Naive B cell (primary cell): ENCODE data around the gene CTDSPL. TPM values are rescaled to one million over a fixed set of nuclear protein-coding genes. Genes with fewer than 3 reads are reported as not detected.

Experiments
- ATAC-seq, 2 donors: fragments of 150-1000 bp; cut with Tn5 transposase; 2 replicates each; pipeline ENCODE4 v1.10.0; 2021; ENCODE audit warnings: low read depth in 2 of 2, mild to moderate bottlenecking in 2 of 2, moderate library complexity in 2 of 2
- DNase-seq: peaks from one replicate; pipeline ENCODE4 v3.0.0; 2022
- H3K27ac Mint-ChIP-seq, 6 donors: one replicate each; pipeline ENCODE4 v1.8.0; 2020 to 2022; ENCODE audit warnings: mild to moderate bottlenecking in 6 of 6, mixed read lengths in 6 of 6, moderate library complexity in 5 of 6, inconsistent platforms in 2 of 6
- H3K27me3 Mint-ChIP-seq, 3 donors: one replicate each; pipeline ENCODE4 v1.8.0; 2021 to 2022; ENCODE audit warnings: mixed read lengths in 3 of 3, mild to moderate bottlenecking in 1 of 3
- H3K36me3 Mint-ChIP-seq, 2 donors: one replicate each; pipeline ENCODE4 v1.8.0; 2020 to 2022; ENCODE audit warnings: mixed read lengths in 2 of 2, inconsistent platforms in 1 of 2, mild to moderate bottlenecking in 1 of 2
- H3K4me1 Mint-ChIP-seq, 3 donors: one replicate each; pipeline ENCODE4 v1.8.0; 2020 to 2022; ENCODE audit warnings: mixed read lengths in 3 of 3, inconsistent platforms in 1 of 3, mild to moderate bottlenecking in 1 of 3, moderate library complexity in 1 of 3
- H3K4me3 Mint-ChIP-seq, 8 donors: one replicate each; pipeline ENCODE4 v1.8.0; 2020 to 2022; ENCODE audit warnings: mild to moderate bottlenecking in 8 of 8, mixed read lengths in 8 of 8, moderate library complexity in 8 of 8, inconsistent platforms in 2 of 8
- H3K9me3 Mint-ChIP-seq, 7 donors: one replicate each; pipeline ENCODE4 v1.8.0; 2020 to 2022; ENCODE audit warnings: mixed read lengths in 7 of 7, mild to moderate bottlenecking in 5 of 7, inconsistent platforms in 2 of 7, moderate library complexity in 1 of 7
- polyA plus RNA-seq, 6 donors: library from polyadenylated mRNA; unstranded; fragments of 300-500 nt; fragmentation: Illumina TruSeq; gene quantifications; one replicate each; pipeline ENCODE4 v1.2.3, GENCODE V29; 2021; ENCODE audit warnings: low read depth in 6 of 6

The CTDSPL gene
- polyA plus RNA-seq, 6 donors from 2014 or later, result 0.15 to 0.70 (median 0.31) TPM; not detected in 3

- H3K27me3 Mint-ChIP-seq, result peaks cover 0 to 7% (median 0%) of the 10 kb centered on the region in 3 donors
- H3K36me3 Mint-ChIP-seq, result peaks cover 0 to 2% of the 10 kb centered on the region in 2 donors
- no peak overlapping the region for H3K4me3 Mint-ChIP-seq
- DNase-seq (no peak), ATAC-seq (no peak)
- peaks cover 0 to 4% (median 0%) of the 10 kb centered on the region in 3 donors for H3K4me1 Mint-ChIP-seq
- peaks cover 0 to 4% (median 1%) of the 10 kb centered on the region in 7 donors for H3K9me3 Mint-ChIP-seq
- no peak overlapping the region for H3K27ac Mint-ChIP-seq
These were observed 58.5 kb downstream of the CTDSPL start for GRCh38 chr3:37920156-37920699.

GRCh38 chr3:37921025-37921424, 59.3 kb downstream of the CTDSPL start:
- no peaks in the 10 kb centered on the region for H3K36me3 Mint-ChIP-seq
- no peak overlapping the region for H3K4me3 Mint-ChIP-seq
- H3K9me3 Mint-ChIP-seq, result no peaks in the 10 kb centered on the region
- H3K27ac Mint-ChIP-seq, result no peak overlapping the region
- DNase-seq, result no peak
- H3K4me1 Mint-ChIP-seq, result peaks cover 0 to 4% (median 0%) of the 10 kb centered on the region in 3 donors
- peaks cover 0 to 5% (median 0%) of the 10 kb centered on the region in 3 donors for H3K27me3 Mint-ChIP-seq
- no peak for ATAC-seq

GRCh38 chr3:37922721-37923568, 61.3 kb downstream of the CTDSPL start:
- no peak for ATAC-seq
- Mint-ChIP-seq H3K36me3 (no peaks in the 10 kb centered on the region), H3K27me3 (no peaks in the 10 kb centered on the region), H3K9me3 (peaks cover 0 to 2% (median 0%) of the 10 kb centered on the region in 7 donors), H3K4me3 (no peak overlapping the region), H3K27ac (peak overlapping the region in 1 of 6 donors; percentile 69), H3K4me1 (peaks cover 0 to 4% (median 0%) of the 10 kb centered on the region in 3 donors)
- no peak for DNase-seq

- Mint-ChIP-seq H3K4me3 (no peak overlapping the region), H3K4me1 (peaks cover 0 to 4% (median 0%) of the 10 kb centered on the region in 3 donors), H3K36me3 (no peaks in the 10 kb centered on the region), H3K9me3 (peaks cover 0 to 2% (median 0%) of the 10 kb centered on the region in 7 donors), H3K27ac (no peak overlapping the region), H3K27me3 (no peaks in the 10 kb centered on the region)
- DNase-seq (no peak), ATAC-seq (no peak)
These were observed 61.9 kb downstream of the CTDSPL start for GRCh38 chr3:37923569-37924040.

GRCh38 chr3:37924453-37924852, 62.8 kb downstream of the CTDSPL start:
- Mint-ChIP-seq H3K4me1 (peaks cover 0 to 4% (median 0%) of the 10 kb centered on the region in 3 donors), H3K27me3 (no peaks in the 10 kb centered on the region), H3K4me3 (no peak overlapping the region), H3K36me3 (no peaks in the 10 kb centered on the region), H3K27ac (no peak overlapping the region), H3K9me3 (peaks cover 0 to 5% (median 2%) of the 10 kb centered on the region in 7 donors)
- no peak for DNase-seq
- no peak for ATAC-seq

GRCh38 chr3:37925157-37925556, 63.5 kb downstream of the CTDSPL start:
- H3K36me3 Mint-ChIP-seq, result no peaks in the 10 kb centered on the region
- H3K4me1 Mint-ChIP-seq, result peaks cover 0 to 4% (median 0%) of the 10 kb centered on the region in 3 donors
- H3K9me3 Mint-ChIP-seq, result peaks cover 0 to 6% (median 2%) of the 10 kb centered on the region in 7 donors
- peak overlapping the region in 1 of 8 donors; percentile 23 for H3K4me3 Mint-ChIP-seq
- DNase-seq, result no peak
- peak overlapping the region in 1 of 6 donors; percentile 30 for H3K27ac Mint-ChIP-seq
- no peak for ATAC-seq
- H3K27me3 Mint-ChIP-seq, result no peaks in the 10 kb centered on the region

GRCh38 chr3:37926611-37927010, 64.9 kb downstream of the CTDSPL start:
- Mint-ChIP-seq H3K9me3 (peaks cover 0 to 6% (median 2%) of the 10 kb centered on the region in 7 donors), H3K27me3 (no peaks in the 10 kb centered on the region), H3K27ac (peak overlapping the region in 1 of 6 donors; percentile 80), H3K4me3 (no peak overlapping the region), H3K36me3 (no peaks in the 10 kb centered on the region), H3K4me1 (peaks cover 0 to 4% (median 0%) of the 10 kb centered on the region in 3 donors)
- DNase-seq, result no peak
- no peak for ATAC-seq

- H3K4me3 Mint-ChIP-seq, result no peak overlapping the region
These were observed 68.8 kb downstream of the CTDSPL start for GRCh38 chr3:37930495-37930894.

GRCh38 chr3:37932505-37932904, 70.8 kb downstream of the CTDSPL start:
- H3K36me3 Mint-ChIP-seq, result no peaks in the 10 kb centered on the region
- no peak overlapping the region for H3K27ac Mint-ChIP-seq
- H3K4me1 Mint-ChIP-seq, result no peaks in the 10 kb centered on the region
- H3K9me3 Mint-ChIP-seq, result peaks cover 0 to 6% (median 2%) of the 10 kb centered on the region in 7 donors
- peaks cover 0 to 5% (median under 1%) of the 10 kb centered on the region in 3 donors for H3K27me3 Mint-ChIP-seq
- DNase-seq (no peak), ATAC-seq (no peak)
- no peak overlapping the region for H3K4me3 Mint-ChIP-seq

More at GRCh38 chr3:37930495-37930894, 68.8 kb downstream of the CTDSPL start:
- DNase-seq (no peak), ATAC-seq (no peak)
- no peaks in the 10 kb centered on the region for H3K36me3 Mint-ChIP-seq
- H3K4me1 Mint-ChIP-seq, result no peaks in the 10 kb centered on the region
- H3K27ac Mint-ChIP-seq, result no peak overlapping the region
- peaks cover 0 to 6% (median 2%) of the 10 kb centered on the region in 7 donors for H3K9me3 Mint-ChIP-seq
- peaks cover 0 to 3% (median 0%) of the 10 kb centered on the region in 3 donors for H3K27me3 Mint-ChIP-seq

- H3K4me3 Mint-ChIP-seq, result no peak overlapping the region
- no peaks in the 10 kb centered on the region for H3K9me3 Mint-ChIP-seq
- no peaks in the 10 kb centered on the region for H3K4me1 Mint-ChIP-seq
- no peak for DNase-seq
- no peak overlapping the region for H3K27ac Mint-ChIP-seq
- no peak for ATAC-seq
- peaks cover 0 to 5% (median 5%) of the 10 kb centered on the region in 3 donors for H3K27me3 Mint-ChIP-seq
- no peaks in the 10 kb centered on the region for H3K36me3 Mint-ChIP-seq
These were observed 73.1 kb downstream of the CTDSPL start for GRCh38 chr3:37934631-37935289.

- no peak overlapping the region for H3K4me3 Mint-ChIP-seq
- H3K4me1 Mint-ChIP-seq, result no peaks in the 10 kb centered on the region
- no peaks in the 10 kb centered on the region for H3K36me3 Mint-ChIP-seq
- peaks cover 0 to 5% (median 5%) of the 10 kb centered on the region in 3 donors for H3K27me3 Mint-ChIP-seq
- no peaks in the 10 kb centered on the region for H3K9me3 Mint-ChIP-seq
- ATAC-seq (no peak), DNase-seq (no peak)
- H3K27ac Mint-ChIP-seq, result no peak overlapping the region
These were observed 73.6 kb downstream of the CTDSPL start for GRCh38 chr3:37935290-37935668.

- no peak for ATAC-seq
- DNase-seq, result no peak
- peaks cover 0 to 5% (median 5%) of the 10 kb centered on the region in 3 donors for H3K27me3 Mint-ChIP-seq
- no peaks in the 10 kb centered on the region for H3K4me1 Mint-ChIP-seq
- no peaks in the 10 kb centered on the region for H3K9me3 Mint-ChIP-seq
- H3K36me3 Mint-ChIP-seq, result no peaks in the 10 kb centered on the region
- no peak overlapping the region for H3K27ac Mint-ChIP-seq
- H3K4me3 Mint-ChIP-seq, result no peak overlapping the region
These were observed 74.3 kb downstream of the CTDSPL start for GRCh38 chr3:37935756-37936666.
